Neural crest cell (in vitro differentiated cells): Measurements from ENCODE around the gene SRPK1. TPM values are rescaled to one million over a fixed set of nuclear protein-coding genes. Genes with fewer than 3 reads are reported as not detected.
A peak's percentile ranks its signal among the peaks of the same experiment; 100 is the strongest.
"Not testable (repeated sequence)": the region's sequence is repeated elsewhere in the genome, so short reads cannot be mapped to it uniquely, and the experiment has no call there.

Experiments
- DNase-seq: peaks from one replicate; pipeline ENCODE4 v3.0.0; 2021; ENCODE audit warnings: low read depth, mixed read lengths, low spot score
- H3K27ac Mint-ChIP-seq: one replicate; pipeline ENCODE4 v1.8.0; 2021; ENCODE audit warnings: mild to moderate bottlenecking, mixed read lengths; ENCODE audit not compliant: unreplicated experiment
- H3K27me3 Mint-ChIP-seq: 2 replicates; pipeline ENCODE4 v1.8.0; 2021; ENCODE audit warnings: low read depth, mild to moderate bottlenecking, mixed read lengths
- H3K36me3 Mint-ChIP-seq: 2 replicates; pipeline ENCODE4 v1.8.0; 2021; ENCODE audit warnings: low read depth, mild to moderate bottlenecking, mixed read lengths
- H3K4me1 Mint-ChIP-seq: 2 replicates; pipeline ENCODE4 v1.8.0; 2021; ENCODE audit warnings: mixed read lengths
- H3K4me3 Mint-ChIP-seq: one replicate; pipeline ENCODE4 v1.8.0; 2021; ENCODE audit warnings: mild to moderate bottlenecking, mixed read lengths
- H3K9me3 Mint-ChIP-seq: 2 replicates; pipeline ENCODE4 v1.8.0; 2021; ENCODE audit warnings: mixed read lengths
- total RNA-seq: library from RNA; stranded (reverse); gene quantifications from 2 replicates; pipeline ENCODE4 v1.2.1, GENCODE V29; 2021
- TF ChIP-seq, protein P1 (sequence below): fragments of 200-600 bp; sonication (generic); conservative IDR thresholded peaks from 2 replicates; pipeline ENCODE4 v1.5.0; 2021; ENCODE audit warnings: antibody characterized with exemption, mild to moderate bottlenecking

The SRPK1 gene
- total RNA-seq, 1 donor from 2014 or later, result 113 TPM

DNA sequence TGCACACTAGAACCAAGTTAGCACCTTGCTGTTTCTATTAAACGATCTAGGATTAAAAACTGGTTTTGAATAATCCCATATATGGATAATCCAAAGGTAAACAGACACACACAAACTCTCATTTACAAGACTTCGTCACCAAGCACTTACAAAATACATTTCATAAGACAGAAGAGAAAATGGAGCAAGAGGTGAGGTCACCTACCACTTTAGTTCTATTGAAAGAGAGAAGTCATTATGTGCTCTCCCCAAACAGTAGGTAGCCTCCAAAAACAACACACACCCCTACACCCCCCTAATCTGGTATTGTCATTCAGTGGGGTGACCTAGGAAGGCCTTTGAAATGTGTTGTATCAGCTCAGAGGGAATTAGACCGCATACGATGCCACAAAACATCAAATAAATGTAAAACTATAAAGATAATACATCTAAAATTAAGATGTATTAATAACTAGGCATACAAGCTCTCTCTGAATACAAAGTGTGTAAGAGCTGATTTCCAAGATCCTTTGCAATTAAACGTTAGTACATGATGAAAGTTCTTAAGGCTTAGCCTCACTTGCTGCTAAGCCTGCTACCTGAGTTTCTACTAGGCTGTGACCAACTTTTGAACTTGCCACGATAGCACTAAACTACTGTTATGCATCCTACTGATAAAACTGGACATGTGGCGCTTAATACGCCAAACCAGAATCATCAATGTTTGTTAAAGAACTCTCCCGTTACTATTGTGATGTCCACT lies 1.6 kb downstream of the SRPK1 start:
- no peaks in the 10 kb centered on the region for H3K27me3 Mint-ChIP-seq
- H3K36me3 Mint-ChIP-seq, result no peaks in the 10 kb centered on the region
- DNase-seq, result no peak
- no peaks in the 10 kb centered on the region for H3K9me3 Mint-ChIP-seq
- H3K4me1 Mint-ChIP-seq, result peaks cover 35% of the 10 kb centered on the region
- H3K27ac Mint-ChIP-seq, result peak overlapping the region; percentile 69
- H3K4me3 Mint-ChIP-seq, result peak overlapping the region; percentile 97
- TF ChIP-seq, protein P1, sequence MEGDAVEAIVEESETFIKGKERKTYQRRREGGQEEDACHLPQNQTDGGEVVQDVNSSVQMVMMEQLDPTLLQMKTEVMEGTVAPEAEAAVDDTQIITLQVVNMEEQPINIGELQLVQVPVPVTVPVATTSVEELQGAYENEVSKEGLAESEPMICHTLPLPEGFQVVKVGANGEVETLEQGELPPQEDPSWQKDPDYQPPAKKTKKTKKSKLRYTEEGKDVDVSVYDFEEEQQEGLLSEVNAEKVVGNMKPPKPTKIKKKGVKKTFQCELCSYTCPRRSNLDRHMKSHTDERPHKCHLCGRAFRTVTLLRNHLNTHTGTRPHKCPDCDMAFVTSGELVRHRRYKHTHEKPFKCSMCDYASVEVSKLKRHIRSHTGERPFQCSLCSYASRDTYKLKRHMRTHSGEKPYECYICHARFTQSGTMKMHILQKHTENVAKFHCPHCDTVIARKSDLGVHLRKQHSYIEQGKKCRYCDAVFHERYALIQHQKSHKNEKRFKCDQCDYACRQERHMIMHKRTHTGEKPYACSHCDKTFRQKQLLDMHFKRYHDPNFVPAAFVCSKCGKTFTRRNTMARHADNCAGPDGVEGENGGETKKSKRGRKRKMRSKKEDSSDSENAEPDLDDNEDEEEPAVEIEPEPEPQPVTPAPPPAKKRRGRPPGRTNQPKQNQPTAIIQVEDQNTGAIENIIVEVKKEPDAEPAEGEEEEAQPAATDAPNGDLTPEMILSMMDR, result no peak

DNA sequence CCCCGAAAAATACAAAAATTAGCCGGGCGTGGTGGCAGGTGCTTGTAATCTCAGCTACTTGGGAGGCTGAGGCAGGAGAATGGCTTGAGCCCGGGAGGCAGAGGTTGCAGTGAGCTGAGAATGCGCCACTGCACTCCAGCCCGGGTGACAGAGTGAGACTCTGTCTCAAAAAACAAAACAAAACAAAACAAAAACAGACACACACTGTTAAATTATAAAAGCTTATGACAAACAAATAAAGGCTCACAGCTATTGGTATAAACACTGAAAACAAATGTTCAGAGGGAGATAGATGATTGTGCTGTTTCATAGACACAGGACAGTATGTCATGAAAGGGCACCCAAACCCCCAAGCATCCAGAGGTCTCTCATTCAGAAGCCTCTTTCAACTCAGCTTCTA lies 4.0 kb downstream of the SRPK1 start:
- H3K27ac Mint-ChIP-seq, H3K27me3 Mint-ChIP-seq, DNase-seq, H3K9me3 Mint-ChIP-seq: not testable (repeated sequence)
- H3K4me1 Mint-ChIP-seq, result peaks cover 35% of the 10 kb centered on the region
- peaks cover 14% of the 10 kb centered on the region for H3K36me3 Mint-ChIP-seq
- H3K4me3 Mint-ChIP-seq, result peak overlapping the region; percentile 67

DNA sequence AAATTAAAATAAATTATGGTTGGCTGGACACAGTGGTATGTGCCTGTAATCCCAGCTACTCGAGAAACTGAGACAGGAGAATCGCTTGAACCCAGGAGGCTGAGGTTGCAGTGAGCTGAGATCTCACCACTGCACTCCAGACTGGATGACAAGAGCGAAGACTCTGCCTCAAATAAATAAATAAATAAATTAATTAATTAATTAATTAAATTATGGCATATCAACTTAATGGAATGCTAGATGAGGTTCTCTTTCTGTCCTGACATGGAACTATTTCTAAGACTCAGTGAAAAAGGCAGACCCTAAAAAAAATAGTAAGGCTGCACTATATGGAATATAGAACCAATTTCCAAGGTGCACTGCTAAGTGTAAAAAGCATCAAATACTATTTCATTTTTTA lies 4.8 kb downstream of the SRPK1 start:
- Mint-ChIP-seq H3K4me3 (no peak overlapping the region), H3K27ac (no peak overlapping the region), H3K4me1 (peaks cover 31% of the 10 kb centered on the region), H3K36me3 (peaks cover 20% of the 10 kb centered on the region), H3K27me3 (no peaks in the 10 kb centered on the region), H3K9me3 (peaks cover 4% of the 10 kb centered on the region)
- no peak for DNase-seq
- TF ChIP-seq, protein P1, result no peak

DNA sequence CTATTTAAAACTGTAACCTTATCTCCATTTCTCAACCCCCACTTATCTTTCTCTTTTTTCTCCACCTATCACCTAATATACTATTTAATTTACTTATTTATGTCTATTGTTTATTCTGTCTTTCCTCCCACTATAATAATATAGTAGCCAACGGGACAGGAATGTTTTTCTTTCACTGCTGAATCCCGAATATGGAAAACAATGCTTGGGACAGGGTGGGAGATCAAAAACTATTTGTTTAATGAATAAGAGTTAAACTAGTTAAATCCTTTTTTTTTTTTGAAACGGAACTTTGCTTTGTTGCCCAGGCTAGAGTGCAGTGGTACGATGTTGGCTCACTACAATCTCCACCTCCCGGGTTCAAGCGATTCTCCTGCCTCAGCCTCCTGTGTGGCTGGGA lies 6.4 kb downstream of the SRPK1 start:
- DNase-seq, result no peak
- H3K27ac Mint-ChIP-seq, result no peak overlapping the region
- H3K27me3 Mint-ChIP-seq, result no peaks in the 10 kb centered on the region
- TF ChIP-seq, protein P1, result no peak
- H3K4me1 Mint-ChIP-seq, result peaks cover 26% of the 10 kb centered on the region
- H3K4me3 Mint-ChIP-seq, result no peak overlapping the region
- peaks cover 35% of the 10 kb centered on the region for H3K36me3 Mint-ChIP-seq
- H3K9me3 Mint-ChIP-seq, result peaks cover 9% of the 10 kb centered on the region

DNA sequence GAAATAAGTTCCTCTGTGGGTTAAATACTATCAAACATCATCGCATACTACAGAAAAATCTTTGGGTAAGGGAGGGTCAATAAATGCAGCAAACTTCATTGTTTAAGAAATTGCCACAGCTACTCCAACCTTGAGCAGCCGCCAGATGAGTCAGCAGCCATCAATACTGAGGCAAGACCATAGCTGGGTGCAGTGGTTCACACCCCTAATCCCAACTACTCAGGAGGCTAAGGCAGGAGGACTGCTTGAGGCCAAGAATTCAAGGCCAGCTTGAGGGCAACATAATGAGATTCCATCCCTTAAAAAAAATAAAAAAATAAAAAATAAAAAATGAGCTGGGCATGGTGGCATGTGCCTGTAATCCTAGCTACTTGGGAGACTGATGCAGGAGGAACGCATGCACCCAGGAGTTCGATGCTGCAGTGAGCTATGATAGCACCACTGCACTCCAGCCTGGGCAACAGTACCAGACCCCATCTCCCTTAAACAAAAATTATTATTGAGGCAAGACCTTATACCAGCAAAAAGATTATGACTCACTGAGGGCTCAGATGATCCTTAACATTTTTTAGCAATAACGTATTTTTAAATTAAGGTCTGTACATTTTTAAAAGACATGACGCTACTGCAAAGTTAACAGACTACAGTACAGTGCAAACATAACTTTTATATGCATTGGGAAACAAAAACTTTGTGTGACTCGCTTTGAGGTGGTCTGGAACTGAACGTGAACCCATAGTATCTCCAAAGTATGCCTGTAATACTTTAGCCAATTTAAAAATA lies 8.8 kb downstream of the SRPK1 start:
- H3K27ac Mint-ChIP-seq, result no peak overlapping the region

DNA sequence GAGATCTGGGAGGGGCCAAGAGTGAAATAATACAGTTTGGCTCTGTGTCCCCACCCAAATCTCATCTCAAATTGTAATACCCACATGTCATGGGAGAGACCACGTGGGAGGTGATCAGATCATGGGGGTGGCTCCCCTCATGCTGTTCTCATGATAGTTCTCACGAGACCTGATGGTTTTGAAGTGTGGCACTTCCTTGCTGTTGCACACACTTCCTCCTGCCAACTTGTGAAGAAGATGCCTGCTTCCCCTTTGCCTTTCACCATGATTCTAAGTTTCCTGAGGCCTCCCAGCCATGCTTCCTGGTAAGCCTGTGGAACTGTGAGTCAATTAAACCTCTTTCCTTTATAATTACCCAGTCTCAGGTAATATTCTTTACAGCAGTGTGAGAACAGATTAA lies 11.3 kb downstream of the SRPK1 start:
- H3K27me3 Mint-ChIP-seq, H3K27ac Mint-ChIP-seq, H3K4me3 Mint-ChIP-seq, DNase-seq, H3K4me1 Mint-ChIP-seq: not testable (repeated sequence)
- Mint-ChIP-seq H3K36me3 (peaks cover 57% of the 10 kb centered on the region), H3K9me3 (peaks cover 14% of the 10 kb centered on the region)

More for the DNA sequence above, 8.8 kb downstream of the SRPK1 start:
- H3K9me3 Mint-ChIP-seq, result peaks cover 14% of the 10 kb centered on the region
- no peaks in the 10 kb centered on the region for H3K27me3 Mint-ChIP-seq
- H3K4me1 Mint-ChIP-seq, result peaks cover 3% of the 10 kb centered on the region
- no peak for DNase-seq
- H3K4me3 Mint-ChIP-seq, result peak overlapping the region; percentile 3
- TF ChIP-seq, protein P1, result no peak
- peaks cover 54% of the 10 kb centered on the region for H3K36me3 Mint-ChIP-seq

DNA sequence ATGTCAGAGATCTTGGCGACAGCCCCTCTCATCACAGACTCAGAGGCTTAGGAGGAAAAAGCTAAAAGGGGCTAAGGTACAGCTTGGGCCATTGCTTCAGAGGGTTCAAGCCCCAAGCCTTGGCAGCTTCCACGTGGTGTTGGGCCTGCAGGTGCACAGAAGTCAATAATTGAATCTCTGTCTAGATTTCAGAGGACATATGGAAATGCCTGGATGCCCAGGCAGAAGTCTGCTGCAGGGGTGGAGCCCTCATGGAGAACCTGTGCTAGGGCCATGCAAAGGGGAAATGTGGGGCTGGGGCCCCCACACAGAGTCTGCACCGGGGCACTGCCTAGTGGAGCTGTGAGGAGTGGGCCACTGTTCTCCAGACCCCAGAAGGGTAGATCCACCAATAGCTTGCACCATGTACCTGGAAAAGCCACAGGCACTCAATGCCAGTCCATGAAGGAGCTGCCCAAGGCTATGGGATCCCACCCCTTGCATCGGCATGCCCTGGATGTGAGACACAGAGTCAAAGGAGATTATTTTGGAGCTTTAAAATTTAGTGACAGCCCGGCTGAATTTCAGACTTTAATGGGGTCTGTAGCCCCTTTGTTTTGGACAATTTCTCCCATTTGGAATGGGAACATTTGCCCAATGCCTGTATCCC lies 12.0 kb downstream of the SRPK1 start:
- H3K4me1 Mint-ChIP-seq, H3K27me3 Mint-ChIP-seq, H3K4me3 Mint-ChIP-seq, DNase-seq: not testable (repeated sequence)
- H3K27ac Mint-ChIP-seq, result peak overlapping the region; percentile 71
- peaks cover 14% of the 10 kb centered on the region for H3K9me3 Mint-ChIP-seq
- peaks cover 61% of the 10 kb centered on the region for H3K36me3 Mint-ChIP-seq
